ENCODE results near the gene CHSY1.

DNA sequence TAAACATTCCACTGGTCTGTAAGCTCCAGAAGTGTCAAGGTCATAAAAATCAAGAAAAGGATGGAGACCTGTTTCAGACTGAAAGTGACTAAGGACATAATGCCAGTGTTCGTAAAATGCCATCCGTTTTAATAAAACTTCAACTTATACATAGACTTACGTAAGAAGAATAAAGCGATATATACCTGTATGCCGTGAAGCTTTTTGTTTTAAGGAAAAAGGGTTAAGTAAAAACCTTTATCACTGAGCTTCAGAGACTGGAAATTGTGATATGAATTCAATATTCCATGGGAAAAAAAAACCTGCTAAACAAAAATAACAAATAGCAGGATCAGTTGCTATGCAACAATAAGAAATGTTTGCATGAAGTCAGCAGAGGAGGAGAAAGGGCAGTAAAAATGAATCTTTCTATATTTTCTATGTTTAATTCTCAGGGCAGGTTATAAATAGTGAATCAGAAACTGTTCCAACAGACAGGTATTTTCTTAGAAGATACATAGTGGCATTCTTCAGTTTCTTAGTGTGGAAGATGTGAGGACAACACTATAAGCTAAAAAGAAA, 42.5 kb downstream of the CHSY1 start:
- TF ChIP-seq, protein P1, sequence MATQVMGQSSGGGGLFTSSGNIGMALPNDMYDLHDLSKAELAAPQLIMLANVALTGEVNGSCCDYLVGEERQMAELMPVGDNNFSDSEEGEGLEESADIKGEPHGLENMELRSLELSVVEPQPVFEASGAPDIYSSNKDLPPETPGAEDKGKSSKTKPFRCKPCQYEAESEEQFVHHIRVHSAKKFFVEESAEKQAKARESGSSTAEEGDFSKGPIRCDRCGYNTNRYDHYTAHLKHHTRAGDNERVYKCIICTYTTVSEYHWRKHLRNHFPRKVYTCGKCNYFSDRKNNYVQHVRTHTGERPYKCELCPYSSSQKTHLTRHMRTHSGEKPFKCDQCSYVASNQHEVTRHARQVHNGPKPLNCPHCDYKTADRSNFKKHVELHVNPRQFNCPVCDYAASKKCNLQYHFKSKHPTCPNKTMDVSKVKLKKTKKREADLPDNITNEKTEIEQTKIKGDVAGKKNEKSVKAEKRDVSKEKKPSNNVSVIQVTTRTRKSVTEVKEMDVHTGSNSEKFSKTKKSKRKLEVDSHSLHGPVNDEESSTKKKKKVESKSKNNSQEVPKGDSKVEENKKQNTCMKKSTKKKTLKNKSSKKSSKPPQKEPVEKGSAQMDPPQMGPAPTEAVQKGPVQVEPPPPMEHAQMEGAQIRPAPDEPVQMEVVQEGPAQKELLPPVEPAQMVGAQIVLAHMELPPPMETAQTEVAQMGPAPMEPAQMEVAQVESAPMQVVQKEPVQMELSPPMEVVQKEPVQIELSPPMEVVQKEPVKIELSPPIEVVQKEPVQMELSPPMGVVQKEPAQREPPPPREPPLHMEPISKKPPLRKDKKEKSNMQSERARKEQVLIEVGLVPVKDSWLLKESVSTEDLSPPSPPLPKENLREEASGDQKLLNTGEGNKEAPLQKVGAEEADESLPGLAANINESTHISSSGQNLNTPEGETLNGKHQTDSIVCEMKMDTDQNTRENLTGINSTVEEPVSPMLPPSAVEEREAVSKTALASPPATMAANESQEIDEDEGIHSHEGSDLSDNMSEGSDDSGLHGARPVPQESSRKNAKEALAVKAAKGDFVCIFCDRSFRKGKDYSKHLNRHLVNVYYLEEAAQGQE (IDR thresholded peaks at IDR 0.05; ENCODE audit: insufficient read depth in 1 of 2, low read depth in 2 of 2, low read length in 2 of 2), result no peak
- TF ChIP-seq TAF1 (IDR thresholded peaks at IDR 0.05; ENCODE audit: borderline replicate concordance, insufficient read depth, low read length), result no peak

Data from PFSK-1 (cell line).